ENCODE results near the gene GPR161. TPM values are rescaled to one million over a fixed set of nuclear protein-coding genes. Genes with fewer than 3 reads are reported as not detected.

The GPR161 gene
- total RNA-seq, 2 experiments from 2014 or later = 0.15 TPM; not detected in 1

DNA sequence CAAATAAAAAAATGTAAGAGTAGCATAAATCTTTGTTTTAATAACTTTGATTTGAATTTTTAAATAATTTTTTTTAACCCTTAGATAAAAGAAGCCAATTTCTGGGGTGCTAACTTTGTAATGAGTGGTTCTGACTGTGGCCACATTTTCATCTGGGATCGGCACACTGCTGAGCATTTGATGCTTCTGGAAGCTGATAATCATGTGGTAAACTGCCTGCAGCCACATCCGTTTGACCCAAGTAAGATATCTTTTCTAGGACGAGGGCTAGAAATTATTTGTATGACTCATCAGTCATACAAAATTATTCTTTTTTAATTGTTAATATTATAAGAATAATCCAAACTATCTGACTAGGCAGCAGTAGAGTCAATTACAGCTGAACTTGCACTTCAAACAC, 71.2 kb downstream of the GPR161 start:
- no peaks in the 10 kb centered on the region for H3K4me1 ChIP-seq (ENCODE audit: insufficient read depth, low read length, poor library complexity, severe bottlenecking)
- no peak overlapping the region for H3K27ac ChIP-seq (ENCODE audit: low read depth, low read length, poor library complexity, severe bottlenecking)
- H3K9me3 ChIP-seq (ENCODE audit: low read length) = no peaks in the 10 kb centered on the region
- CTCF ChIA-PET (ENCODE audit: unreplicated experiment) = no interaction called here
- no peak for TF ChIP-seq EZH2phosphoT487 (IDR thresholded peaks at IDR 0.05; ENCODE audit: borderline replicate concordance, low read depth, low read length)
- TF ChIP-seq, protein P1, sequence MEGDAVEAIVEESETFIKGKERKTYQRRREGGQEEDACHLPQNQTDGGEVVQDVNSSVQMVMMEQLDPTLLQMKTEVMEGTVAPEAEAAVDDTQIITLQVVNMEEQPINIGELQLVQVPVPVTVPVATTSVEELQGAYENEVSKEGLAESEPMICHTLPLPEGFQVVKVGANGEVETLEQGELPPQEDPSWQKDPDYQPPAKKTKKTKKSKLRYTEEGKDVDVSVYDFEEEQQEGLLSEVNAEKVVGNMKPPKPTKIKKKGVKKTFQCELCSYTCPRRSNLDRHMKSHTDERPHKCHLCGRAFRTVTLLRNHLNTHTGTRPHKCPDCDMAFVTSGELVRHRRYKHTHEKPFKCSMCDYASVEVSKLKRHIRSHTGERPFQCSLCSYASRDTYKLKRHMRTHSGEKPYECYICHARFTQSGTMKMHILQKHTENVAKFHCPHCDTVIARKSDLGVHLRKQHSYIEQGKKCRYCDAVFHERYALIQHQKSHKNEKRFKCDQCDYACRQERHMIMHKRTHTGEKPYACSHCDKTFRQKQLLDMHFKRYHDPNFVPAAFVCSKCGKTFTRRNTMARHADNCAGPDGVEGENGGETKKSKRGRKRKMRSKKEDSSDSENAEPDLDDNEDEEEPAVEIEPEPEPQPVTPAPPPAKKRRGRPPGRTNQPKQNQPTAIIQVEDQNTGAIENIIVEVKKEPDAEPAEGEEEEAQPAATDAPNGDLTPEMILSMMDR (conservative IDR thresholded peaks at IDR 0.05; ENCODE audit: low read length) = no peak
- intact Hi-C loops (cut with micrococcal nuclease; ENCODE audit: unreplicated experiment) = no loop called here
- no peak for DNase-seq (ENCODE audit: low spot score)
- H3K79me2 ChIP-seq (ENCODE audit: insufficient read depth, low read depth, low read length) = no peaks in the 10 kb centered on the region
- no peak overlapping the region for H2AFZ ChIP-seq (ENCODE audit: low read length)
- no peaks in the 10 kb centered on the region for H4K20me1 ChIP-seq (ENCODE audit: insufficient read depth, low read length)
- no TSS peak for BruUV-seq (replicated peaks)
- H3K9me2 ChIP-seq (ENCODE audit: insufficient read depth, low read length) = no peaks in the 10 kb centered on the region
- POLR2A ChIA-PET = interaction anchor here (0.6 to 1.9 kb wide), 2 partner anchors 19 to 142 kb away, joined by 3 to 9 read pairs; no protein-coding TSS in a partner anchor
- no peak overlapping the region for H3K4me2 ChIP-seq (ENCODE audit: low read length)
- no peak overlapping the region for H3K4me3 ChIP-seq (ENCODE audit: low read depth, low read length, poor library complexity, severe bottlenecking)
- H3K36me3 ChIP-seq (ENCODE audit: insufficient read depth, low read length) = peaks cover 52% of the 10 kb centered on the region

DNA sequence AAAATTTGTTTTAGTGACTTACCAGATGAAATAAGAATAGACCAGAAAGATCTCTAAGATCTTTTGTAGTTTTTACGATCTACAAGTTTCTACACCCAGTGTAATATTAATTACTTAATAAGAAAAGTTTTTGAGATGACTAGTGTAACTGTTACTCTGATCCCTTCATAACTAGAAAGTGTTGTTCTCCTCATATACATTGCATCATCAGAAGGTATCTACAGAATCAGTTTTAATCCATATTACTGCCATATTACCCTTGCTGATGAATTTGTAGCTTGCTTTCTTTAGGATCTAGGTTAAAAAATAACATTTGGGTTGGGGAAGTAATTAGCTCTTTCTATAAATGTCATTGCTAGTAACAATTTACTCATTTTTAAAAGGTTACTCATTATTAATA, 72.5 kb downstream of the GPR161 start:
- Histone ChIP-seq H3K9me2 (ENCODE audit: insufficient read depth, low read length) (no peaks in the 10 kb centered on the region), H3K4me2 (ENCODE audit: low read length) (no peak overlapping the region), H3K9me3 (ENCODE audit: low read length) (no peaks in the 10 kb centered on the region), H3K4me1 (ENCODE audit: insufficient read depth, low read length, poor library complexity, severe bottlenecking) (no peaks in the 10 kb centered on the region), H3K36me3 (ENCODE audit: insufficient read depth, low read length) (peaks cover 41% of the 10 kb centered on the region), H2AFZ (ENCODE audit: low read length) (no peak overlapping the region), H4K20me1 (ENCODE audit: insufficient read depth, low read length) (no peaks in the 10 kb centered on the region), H3K4me3 (ENCODE audit: low read depth, low read length, poor library complexity, severe bottlenecking) (no peak overlapping the region), H3K27ac (ENCODE audit: low read depth, low read length, poor library complexity, severe bottlenecking) (no peak overlapping the region), H3K79me2 (ENCODE audit: insufficient read depth, low read depth, low read length) (no peaks in the 10 kb centered on the region)
- ChIA-PET CTCF (ENCODE audit: unreplicated experiment) (no interaction called here), POLR2A (interaction anchor here (0.6 to 1.9 kb wide), 8 partner anchors 10 to 266 kb away, joined by 3 to 10 read pairs (median 4); partner anchors contain the start of gene MPC2)
- DNase-seq (ENCODE audit: low spot score) = no peak
- TF ChIP-seq EZH2phosphoT487 (IDR thresholded peaks at IDR 0.05; ENCODE audit: borderline replicate concordance, low read depth, low read length) = no peak
- TF ChIP-seq, protein P1 (conservative IDR thresholded peaks at IDR 0.05; ENCODE audit: low read length) = no peak
- no TSS peak for BruUV-seq (replicated peaks)
- intact Hi-C loops (cut with micrococcal nuclease; ENCODE audit: unreplicated experiment) = no loop called here

DNA sequence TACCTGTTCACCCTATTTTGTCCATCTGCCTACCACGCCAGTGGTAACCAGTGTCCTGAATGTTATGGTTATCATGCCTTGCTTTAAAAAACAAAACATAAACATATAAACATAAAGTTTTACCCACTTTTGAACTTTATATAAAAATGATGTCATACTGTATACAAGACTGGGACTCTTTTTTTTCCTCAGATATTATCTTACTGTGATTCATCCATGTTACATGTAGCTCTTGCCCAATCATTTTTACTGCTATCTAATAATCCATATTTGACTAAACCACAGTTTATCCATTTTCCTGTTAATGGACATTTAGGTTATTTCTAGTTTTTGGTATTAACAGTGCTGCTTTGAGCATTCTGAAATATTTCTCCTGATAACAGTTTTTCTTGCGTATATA, 78.8 kb downstream of the GPR161 start:
- no peak for DNase-seq (ENCODE audit: low spot score)
- H3K79me2 ChIP-seq (ENCODE audit: insufficient read depth, low read depth, low read length) = no peaks in the 10 kb centered on the region
- H3K9me3 ChIP-seq (ENCODE audit: low read length) = no peaks in the 10 kb centered on the region
- no peak overlapping the region for H3K27ac ChIP-seq (ENCODE audit: low read depth, low read length, poor library complexity, severe bottlenecking)
- no peak for TF ChIP-seq EZH2phosphoT487 (IDR thresholded peaks at IDR 0.05; ENCODE audit: borderline replicate concordance, low read depth, low read length)
- TF ChIP-seq, protein P1 (conservative IDR thresholded peaks at IDR 0.05; ENCODE audit: low read length) = no peak
- H3K9me2 ChIP-seq (ENCODE audit: insufficient read depth, low read length) = no peaks in the 10 kb centered on the region
- intact Hi-C loops (cut with micrococcal nuclease; ENCODE audit: unreplicated experiment) = no loop called here
- ChIA-PET POLR2A (interaction anchor here (0.6 kb wide), 1 partner anchor 17 kb away, joined by 3 read pairs; no protein-coding TSS in a partner anchor), CTCF (ENCODE audit: unreplicated experiment) (no interaction called here)
- no peak overlapping the region for H3K4me3 ChIP-seq (ENCODE audit: low read depth, low read length, poor library complexity, severe bottlenecking)
- peaks cover 5% of the 10 kb centered on the region for H3K4me1 ChIP-seq (ENCODE audit: insufficient read depth, low read length, poor library complexity, severe bottlenecking)
- H4K20me1 ChIP-seq (ENCODE audit: insufficient read depth, low read length) = no peaks in the 10 kb centered on the region
- no TSS peak for BruUV-seq (replicated peaks)
- H3K36me3 ChIP-seq (ENCODE audit: insufficient read depth, low read length) = 0 out of 2 replicates have a peak, but pooled peaks cover 5% of the 10 kb centered on the region
- H2AFZ ChIP-seq (ENCODE audit: low read length) = no peak overlapping the region
- no peak overlapping the region for H3K4me2 ChIP-seq (ENCODE audit: low read length)
